ENCODE measurements around the gene CAMK2B. TPM values are rescaled to one million over a fixed set of nuclear protein-coding genes. Genes with fewer than 3 reads are reported as not detected.
A peak's percentile ranks its signal among the peaks of the same experiment; 100 is the strongest.

Gene CAMK2B
- total RNA-seq, 1 donor from 2014 or later: 0.09 TPM

DNA sequence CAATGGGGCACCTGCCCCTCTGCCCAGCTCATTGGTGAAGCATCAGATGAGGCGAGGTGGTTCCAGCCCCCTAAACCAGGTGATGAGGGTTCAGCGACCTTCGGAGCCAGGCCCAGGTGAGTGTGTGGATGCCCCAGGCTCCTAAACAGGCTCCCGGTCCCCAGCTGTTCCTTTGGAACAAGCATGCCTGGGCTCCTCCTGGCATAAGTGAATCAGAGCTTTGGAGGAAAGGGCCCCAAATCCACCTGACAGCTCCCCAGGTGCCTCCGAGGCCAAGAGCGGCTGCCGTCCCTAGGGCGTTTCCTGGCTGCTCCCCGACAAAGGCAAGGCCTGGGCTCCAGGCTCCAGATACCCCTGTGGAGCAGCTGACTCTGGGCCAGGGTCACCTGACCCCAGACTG, 63.4 kb downstream of the CAMK2B start:
- no peak overlapping the region for H3K4me3 ChIP-seq
- H3K9me3 Mint-ChIP-seq: no peaks in the 10 kb centered on the region
- peaks cover 11% of the 10 kb centered on the region for H3K27me3 Mint-ChIP-seq (ENCODE audit: insufficient read depth, low read depth)
- no peaks in the 10 kb centered on the region for H4K20me1 ChIP-seq (ENCODE audit: low read depth)
- no peak overlapping the region for H3K4me3 Mint-ChIP-seq
- H2AFZ ChIP-seq (replicated peaks): no peak overlapping the region
- H3K4me2 ChIP-seq: no peak overlapping the region
- TF ChIP-seq, protein P1, sequence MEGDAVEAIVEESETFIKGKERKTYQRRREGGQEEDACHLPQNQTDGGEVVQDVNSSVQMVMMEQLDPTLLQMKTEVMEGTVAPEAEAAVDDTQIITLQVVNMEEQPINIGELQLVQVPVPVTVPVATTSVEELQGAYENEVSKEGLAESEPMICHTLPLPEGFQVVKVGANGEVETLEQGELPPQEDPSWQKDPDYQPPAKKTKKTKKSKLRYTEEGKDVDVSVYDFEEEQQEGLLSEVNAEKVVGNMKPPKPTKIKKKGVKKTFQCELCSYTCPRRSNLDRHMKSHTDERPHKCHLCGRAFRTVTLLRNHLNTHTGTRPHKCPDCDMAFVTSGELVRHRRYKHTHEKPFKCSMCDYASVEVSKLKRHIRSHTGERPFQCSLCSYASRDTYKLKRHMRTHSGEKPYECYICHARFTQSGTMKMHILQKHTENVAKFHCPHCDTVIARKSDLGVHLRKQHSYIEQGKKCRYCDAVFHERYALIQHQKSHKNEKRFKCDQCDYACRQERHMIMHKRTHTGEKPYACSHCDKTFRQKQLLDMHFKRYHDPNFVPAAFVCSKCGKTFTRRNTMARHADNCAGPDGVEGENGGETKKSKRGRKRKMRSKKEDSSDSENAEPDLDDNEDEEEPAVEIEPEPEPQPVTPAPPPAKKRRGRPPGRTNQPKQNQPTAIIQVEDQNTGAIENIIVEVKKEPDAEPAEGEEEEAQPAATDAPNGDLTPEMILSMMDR (IDR thresholded peaks at IDR 0.05): no peak
- H3K36me3 Mint-ChIP-seq: no peaks in the 10 kb centered on the region
- no peak overlapping the region for H3K9ac ChIP-seq
- H3K27me3 ChIP-seq: no peaks in the 10 kb centered on the region
- H3K4me1 ChIP-seq: no peaks in the 10 kb centered on the region
- H3F3A ChIP-seq (ENCODE audit: low read depth): no peaks in the 10 kb centered on the region
- H3K79me2 ChIP-seq (ENCODE audit: low read depth): no peaks in the 10 kb centered on the region
- no peak overlapping the region for H3K27ac Mint-ChIP-seq
- H3K36me3 ChIP-seq: no peaks in the 10 kb centered on the region
- H3K4me1 Mint-ChIP-seq: peaks cover 18% of the 10 kb centered on the region
- H3K9me3 ChIP-seq (ENCODE audit: low read depth): no peaks in the 10 kb centered on the region
- H3K27ac ChIP-seq: no peak overlapping the region
- DNase-seq (ENCODE audit: low spot score): no peak

DNA sequence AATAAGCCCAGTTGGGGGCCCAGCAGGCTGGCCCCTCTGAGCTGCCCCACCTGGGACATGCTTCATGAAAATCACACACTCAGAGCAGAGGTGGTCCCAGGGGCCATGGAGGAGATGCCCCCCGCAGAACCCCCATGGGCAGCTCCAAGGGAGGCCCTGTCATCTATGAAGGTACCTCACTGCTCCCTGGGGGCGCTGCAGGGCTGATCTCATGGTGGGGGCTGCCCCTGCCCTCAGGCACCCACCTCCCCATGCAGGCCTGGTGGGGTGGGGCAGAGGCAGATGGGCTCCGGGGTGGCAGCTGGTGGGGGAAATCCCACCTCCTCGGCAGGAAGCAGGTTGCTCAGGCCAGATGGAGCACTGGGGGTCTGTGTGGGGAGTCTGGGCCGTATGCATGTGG, 64.2 kb downstream of the CAMK2B start:
- Histone ChIP-seq H3K4me2 (no peak overlapping the region), H3K27me3 (no peaks in the 10 kb centered on the region), H3F3A (ENCODE audit: low read depth) (no peaks in the 10 kb centered on the region), H4K20me1 (ENCODE audit: low read depth) (no peaks in the 10 kb centered on the region), H3K9me3 (ENCODE audit: low read depth) (no peaks in the 10 kb centered on the region), H3K4me1 (no peaks in the 10 kb centered on the region), H3K27ac (no peak overlapping the region), H3K36me3 (no peaks in the 10 kb centered on the region), H3K4me3 (no peak overlapping the region), H3K79me2 (ENCODE audit: low read depth) (no peaks in the 10 kb centered on the region), H3K9ac (no peak overlapping the region), H2AFZ (replicated peaks) (no peak overlapping the region)
- H3K27ac Mint-ChIP-seq: peak overlapping the region; percentile 78
- TF ChIP-seq, protein P1 (IDR thresholded peaks at IDR 0.05): no peak
- no peak for TF ChIP-seq EZH2 (IDR thresholded peaks at IDR 0.05)
- TF ChIP-seq EZH2phosphoT487 (IDR thresholded peaks at IDR 0.05): no peak
- H3K9me3 Mint-ChIP-seq: no peaks in the 10 kb centered on the region
- peaks cover 18% of the 10 kb centered on the region for H3K4me1 Mint-ChIP-seq
- no peak for DNase-seq (ENCODE audit: low spot score)
- H3K36me3 Mint-ChIP-seq: no peaks in the 10 kb centered on the region
- no peak overlapping the region for H3K4me3 Mint-ChIP-seq
- peaks cover 11% of the 10 kb centered on the region for H3K27me3 Mint-ChIP-seq (ENCODE audit: insufficient read depth, low read depth)

DNA sequence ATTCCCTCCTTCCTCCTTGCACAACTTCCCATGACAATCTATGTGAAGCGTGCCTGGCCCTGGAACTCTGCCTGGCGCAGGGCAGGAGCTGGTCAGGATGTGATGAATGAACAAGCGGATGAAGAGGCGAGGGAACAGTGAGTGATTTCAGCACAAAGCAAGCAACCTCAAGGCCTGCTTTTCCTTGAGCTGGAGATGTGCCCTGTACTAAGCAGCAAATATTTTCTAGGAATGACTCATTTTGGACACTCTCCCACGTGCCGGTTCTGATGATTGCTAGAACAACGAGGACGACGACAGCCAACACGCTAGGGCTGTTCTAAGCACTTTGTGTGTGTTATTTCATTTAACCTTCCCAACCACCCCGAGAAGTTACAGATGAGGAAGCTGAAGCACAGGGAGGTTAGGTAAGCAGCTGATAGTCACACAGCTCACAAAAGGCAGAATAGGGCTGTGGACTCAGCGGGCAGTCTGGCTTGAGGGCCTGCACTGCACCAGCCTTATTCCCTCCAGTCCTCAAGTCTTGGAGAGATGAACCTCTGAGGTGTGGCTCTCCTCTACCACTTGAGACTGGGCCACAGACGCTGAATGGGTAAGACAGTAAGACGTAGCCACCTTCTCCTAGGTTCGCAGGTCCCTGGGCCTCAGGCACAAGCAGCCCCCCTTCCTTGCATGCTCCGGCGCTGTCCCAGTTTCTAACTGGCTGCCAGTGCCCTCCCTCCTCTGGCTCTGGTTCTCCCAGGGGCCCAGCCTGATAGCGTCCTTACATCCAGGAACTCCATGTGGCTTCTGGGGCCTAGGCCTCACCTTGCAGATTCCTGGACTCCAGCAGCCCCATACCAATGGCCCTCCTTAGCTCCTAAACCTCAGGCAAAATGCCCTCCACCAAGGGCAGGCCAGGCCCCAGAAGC, 65.6 kb downstream of the CAMK2B start:
- Histone ChIP-seq H2AFZ (replicated peaks) (no peak overlapping the region), H4K20me1 (ENCODE audit: low read depth) (no peaks in the 10 kb centered on the region), H3K4me2 (no peak overlapping the region), H3K27ac (no peak overlapping the region), H3K36me3 (no peaks in the 10 kb centered on the region), H3K9me3 (ENCODE audit: low read depth) (no peaks in the 10 kb centered on the region), H3K4me3 (no peak overlapping the region), H3K9ac (no peak overlapping the region), H3K27me3 (no peaks in the 10 kb centered on the region), H3K4me1 (no peaks in the 10 kb centered on the region), H3K79me2 (ENCODE audit: low read depth) (no peaks in the 10 kb centered on the region), H3F3A (ENCODE audit: low read depth) (no peaks in the 10 kb centered on the region)
- no peak for DNase-seq (ENCODE audit: low spot score)
- Mint-ChIP-seq H3K4me3 (no peak overlapping the region), H3K4me1 (peaks cover 18% of the 10 kb centered on the region), H3K36me3 (no peaks in the 10 kb centered on the region), H3K9me3 (peaks cover 2% of the 10 kb centered on the region), H3K27ac (peak overlapping the region; percentile 63), H3K27me3 (ENCODE audit: insufficient read depth, low read depth) (peaks cover 11% of the 10 kb centered on the region)
- TF ChIP-seq, protein P1 (IDR thresholded peaks at IDR 0.05): no peak
- no peak for TF ChIP-seq EZH2 (IDR thresholded peaks at IDR 0.05)
- no peak for TF ChIP-seq EZH2phosphoT487 (IDR thresholded peaks at IDR 0.05)
